Cardiac muscle cell (in vitro differentiated cells and primary cell): ENCODE results near the gene CEP68. TPM values are rescaled to one million over a fixed set of nuclear protein-coding genes. Genes with fewer than 3 reads are reported as not detected.

ENCODE experiments used
- DNase-seq, 2 donors: peaks; one replicate each; pipeline versions ENCODE4 v3.0.0 to v3.0.0-alpha.2; 2010 to 2017; ENCODE audit warnings: low read depth in 1 of 2, low spot score in 1 of 2
- H3K27ac ChIP-seq: fragments of 200-600 bp; sonication (generic); 2 replicates; pipeline ENCODE4 v1.5.1; 2016
- H3K27me3 ChIP-seq: fragments of 200-600 bp; sonication (generic); 2 replicates; pipeline ENCODE4 v1.6.0; 2016; ENCODE audit warnings: control low read depth
- H3K36me3 ChIP-seq: fragments of 200-600 bp; sonication (generic); 2 replicates; pipeline ENCODE4 v1.5.1; 2016; ENCODE audit warnings: control low read depth
- H3K4me1 ChIP-seq: fragments of 200-600 bp; sonication (generic); 2 replicates; pipeline ENCODE4 v1.8.1; 2017; ENCODE audit warnings: low read depth, mild to moderate bottlenecking, mixed run types
- H3K4me3 ChIP-seq: fragments of 200-600 bp; sonication (generic); 2 replicates; pipeline ENCODE4 v1.5.1; 2016; ENCODE audit warnings: mild to moderate bottlenecking
- H3K9me3 ChIP-seq: fragments of 200-600 bp; sonication (generic); 2 replicates; pipeline ENCODE4 v1.5.1; 2017; ENCODE audit warnings: low read depth, mild to moderate bottlenecking, control low read depth
- CTCF ChIP-seq: IDR thresholded peaks from 2 replicates; pipeline ENCODE4 v1.5.1; 2012; ENCODE audit warnings: low read depth, mild to moderate bottlenecking, low read length
- polyA plus RNA-seq: library from polyadenylated mRNA; unstranded; fragments of >200 nt; fragmentation: Nextera tagmentation; extraction: Ambion mirVana; gene quantifications from 2 replicates; pipeline ENCODE4 v1.2.1, GENCODE V29; 2016
- total RNA-seq: library from RNA; depleted of rRNA; stranded (reverse); fragments of >200 nt; gene quantifications from 2 replicates; pipeline ENCODE4 v1.2.3, GENCODE V29; 2016

Gene CEP68
- total and polyA plus RNA-seq, 2 experiments from 2014 or later = 17.6 to 28.3 TPM

GRCh38 chr2:65057054-65057375, 799 bp downstream of the CEP68 start:
- H3K4me1 ChIP-seq = peaks cover 18% of the 10 kb centered on the region
- H3K27me3 ChIP-seq = no peaks in the 10 kb centered on the region
- TF ChIP-seq CTCF = no peak
- DNase-seq = no peak
- H3K27ac ChIP-seq = no peak overlapping the region
- no peaks in the 10 kb centered on the region for H3K36me3 ChIP-seq
- H3K9me3 ChIP-seq = no peaks in the 10 kb centered on the region
- peak overlapping the region; percentile 66 for H3K4me3 ChIP-seq

GRCh38 chr2:65057391-65058052, 1.3 kb downstream of the CEP68 start:
- peak overlapping the region; percentile 66 for H3K4me3 ChIP-seq
- DNase-seq = peak in 1 of 2 donors; percentile 61

GRCh38 chr2:65059071-65059470, 2.9 kb downstream of the CEP68 start:
- H3K27me3 ChIP-seq = no peaks in the 10 kb centered on the region
- TF ChIP-seq CTCF = no peak
- peaks cover 18% of the 10 kb centered on the region for H3K4me1 ChIP-seq
- H3K4me3 ChIP-seq = no peak overlapping the region
- H3K27ac ChIP-seq = no peak overlapping the region
- DNase-seq = no peak
- no peaks in the 10 kb centered on the region for H3K36me3 ChIP-seq
- H3K9me3 ChIP-seq = no peaks in the 10 kb centered on the region

More at GRCh38 chr2:65057391-65058052, 1.3 kb downstream of the CEP68 start:
- H3K9me3 ChIP-seq = no peaks in the 10 kb centered on the region
- no peak for TF ChIP-seq CTCF
- peaks cover 18% of the 10 kb centered on the region for H3K4me1 ChIP-seq
- no peak overlapping the region for H3K27ac ChIP-seq
- no peaks in the 10 kb centered on the region for H3K27me3 ChIP-seq
- no peaks in the 10 kb centered on the region for H3K36me3 ChIP-seq

GRCh38 chr2:65061146-65061909, 5.1 kb downstream of the CEP68 start:
- H3K4me1 ChIP-seq = peaks cover 18% of the 10 kb centered on the region
- no peak overlapping the region for H3K4me3 ChIP-seq
- no peaks in the 10 kb centered on the region for H3K27me3 ChIP-seq
- no peak for TF ChIP-seq CTCF
- no peak overlapping the region for H3K27ac ChIP-seq
- no peak for DNase-seq
- H3K36me3 ChIP-seq = no peaks in the 10 kb centered on the region
- no peaks in the 10 kb centered on the region for H3K9me3 ChIP-seq

- no peak for TF ChIP-seq CTCF
- peaks cover 18% of the 10 kb centered on the region for H3K4me1 ChIP-seq
- H3K36me3 ChIP-seq = no peaks in the 10 kb centered on the region
- no peak overlapping the region for H3K4me3 ChIP-seq
- no peak overlapping the region for H3K27ac ChIP-seq
- no peaks in the 10 kb centered on the region for H3K9me3 ChIP-seq
- DNase-seq = no peak
- H3K27me3 ChIP-seq = no peaks in the 10 kb centered on the region
Observed at GRCh38 chr2:65061910-65062339, 5.7 kb downstream of the CEP68 start.
